ENCODE measurements around the gene EGR1.

DNA sequence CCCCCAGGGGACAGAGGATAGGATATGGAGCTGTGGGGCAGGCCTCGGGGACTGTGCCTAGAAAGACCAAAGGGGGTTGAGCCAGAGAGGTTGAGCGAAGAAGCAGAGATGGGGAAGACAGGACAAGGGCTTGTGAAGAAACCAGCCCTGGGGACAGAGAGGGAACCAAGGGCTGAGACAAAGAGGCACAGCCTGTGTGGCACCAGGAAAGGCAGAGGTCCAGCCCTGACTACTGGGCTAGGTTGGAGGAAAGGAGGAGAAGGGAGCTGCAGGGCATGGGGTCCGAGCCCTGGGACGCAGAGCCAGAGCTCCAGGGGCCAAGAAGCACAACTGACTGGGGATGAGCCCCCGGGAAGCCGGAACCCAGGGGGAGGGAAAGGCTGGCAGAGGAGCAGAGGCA lies 17.2 kb upstream of the EGR1 start:
- TF ChIP-seq POLR2A (IDR thresholded peaks at IDR 0.05; ENCODE audit: low read depth, low read length) (no peak), POLR2AphosphoS5 (IDR thresholded peaks at IDR 0.05; ENCODE audit: low read depth, low read length) (no peak), TAF1 (IDR thresholded peaks at IDR 0.05; ENCODE audit: borderline replicate concordance, low read depth, low read length) (no peak)

All from GM12892 (cell line).